Kidney (tissue), 14 donors: Measurements from ENCODE around the gene CCDC63. TPM values are rescaled to one million over a fixed set of nuclear protein-coding genes. Genes with fewer than 3 reads are reported as not detected.

Experiments used
- DNase-seq, 5 donors: peaks; one replicate each; pipeline ENCODE4 v3.0.0-alpha.2; 2013 to 2020
- FAIRE-seq: peaks from 2 replicates; lab custom pipeline; 2012; peaks lifted over from hg19 to GRCh38; lab: Jason Lieb, UNC
- H3K27ac ChIP-seq, 2 donors: one replicate each; pipeline ENCODE4 v1.7.0; 2013; ENCODE audit warnings: low read depth in 2 of 2, low read length in 2 of 2, inconsistent platforms in 1 of 2
- H3K27me3 ChIP-seq: one replicate; pipeline ENCODE4 v1.7.1; 2013; ENCODE audit warnings: low read length, inconsistent platforms; ENCODE audit not compliant: control insufficient read depth, insufficient read depth
- H3K36me3 ChIP-seq, 3 donors: one replicate each; pipeline versions ENCODE4 v1.7.0 to v1.7.1; 2013; ENCODE audit warnings: low read length in 3 of 3, control low read depth in 1 of 3, inconsistent platforms in 1 of 3; ENCODE audit not compliant: insufficient read depth in 3 of 3, control insufficient read depth in 2 of 3
- H3K4me1 ChIP-seq, 3 donors: one replicate each; pipeline versions ENCODE4 v1.7.0 to v1.7.1; 2013; ENCODE audit warnings: low read length in 3 of 3, inconsistent platforms in 1 of 3, low read depth in 1 of 3; ENCODE audit not compliant: control insufficient read depth in 2 of 3, insufficient read depth in 2 of 3
- H3K4me3 ChIP-seq, 3 donors: one replicate each; pipeline versions ENCODE4 v1.7.0 to v1.8.1; 2013; ENCODE audit warnings: low read length in 3 of 3, control low read depth in 1 of 3, inconsistent platforms in 1 of 3
- H3K9ac ChIP-seq, 3 donors: one replicate each; pipeline versions ENCODE4 v1.7.0 to v1.7.1; 2013; ENCODE audit warnings: low read length in 3 of 3, control low read depth in 1 of 3, inconsistent platforms in 1 of 3
- H3K9me3 ChIP-seq, 3 donors: one replicate each; pipeline versions ENCODE4 v1.7.0 to v1.7.1; 2013; ENCODE audit warnings: low read length in 3 of 3, control low read depth in 1 of 3, inconsistent platforms in 1 of 3; ENCODE audit not compliant: control insufficient read depth in 2 of 3, insufficient read depth in 1 of 3
- CTCF ChIP-seq: IDR thresholded peaks from 3 replicates; pipeline ENCODE4 v1.5.1; 2012; ENCODE audit warnings: mild to moderate bottlenecking, moderate library complexity, borderline replicate concordance; ENCODE audit not compliant: insufficient read depth; ENCODE audit errors: extremely low read depth
- intact Hi-C: fragments of 100-400 bp; cut with DNase I; formaldehyde crosslinking; loops from one replicate; pipeline ENCODE4 v1.11.1; 2022
- polyA plus RNA-seq: library from polyadenylated mRNA; stranded (reverse); fragments of 350-450 nt; fragmentation: Illumina TruSeq; extraction: RNeasy Lipid Tissue Mini Kit (QIAGEN cat#74804); gene quantifications from one replicate; pipeline ENCODE4 v1.2.3, GENCODE V29; 2014; ENCODE audit warnings: low read depth, low replicate concordance; ENCODE audit not compliant: insufficient read depth
- total RNA-seq: library from RNA; stranded (reverse); fragmentation: NEBNext Ultra II Directional; extraction: Animal tissue kit (Norgen Biotek cat#: 25700); gene quantifications from one replicate; pipeline ENCODE4 v1.2.1, GENCODE V29; 2021
- donor health status: control.
- donor health status: control.
- donor health status: control.
- donor health status: control.
- donor health status: control.
- donor health status: DM: yes; HTN: yes; CAD: no.
- donor health status: Normal renal cell carcinoma (clear cell type).

The CCDC63 gene
- total and polyA plus RNA-seq, 2 donors from 2014 or later, result not detected

- H3K9ac ChIP-seq, result no peak overlapping the region
- FAIRE-seq, result no peak
- TF ChIP-seq CTCF, result no peak
- intact Hi-C loops, result no loop called here
- no peak for DNase-seq
- H3K4me1 ChIP-seq, result no peaks in the 10 kb centered on the region
- no peaks in the 10 kb centered on the region for H3K27me3 ChIP-seq
- H3K36me3 ChIP-seq, result no peaks in the 10 kb centered on the region
- no peak overlapping the region for H3K4me3 ChIP-seq
- H3K9me3 ChIP-seq, result no peaks in the 10 kb centered on the region
- H3K27ac ChIP-seq, result no peak overlapping the region
Observed at GRCh38 chr12:110848314-110848923, 1.6 kb downstream of the CCDC63 start.

GRCh38 chr12:110849221-110849620 is 2.4 kb downstream of the CCDC63 start:
- Histone ChIP-seq H3K4me1 (no peaks in the 10 kb centered on the region), H3K4me3 (no peak overlapping the region), H3K9ac (no peak overlapping the region), H3K27me3 (no peaks in the 10 kb centered on the region), H3K27ac (no peak overlapping the region), H3K36me3 (no peaks in the 10 kb centered on the region), H3K9me3 (no peaks in the 10 kb centered on the region)
- no peak for TF ChIP-seq CTCF
- DNase-seq (no peak), FAIRE-seq (no peak)
- intact Hi-C loops, result no loop called here

- Histone ChIP-seq H3K4me1 (no peaks in the 10 kb centered on the region), H3K36me3 (no peaks in the 10 kb centered on the region), H3K9me3 (no peaks in the 10 kb centered on the region), H3K4me3 (no peak overlapping the region), H3K27ac (no peak overlapping the region), H3K9ac (no peak overlapping the region), H3K27me3 (no peaks in the 10 kb centered on the region)
- no peak for FAIRE-seq
- DNase-seq, result no peak
- TF ChIP-seq CTCF, result no peak
- intact Hi-C loops, result no loop called here
Observed at GRCh38 chr12:110849748-110850403, 3.1 kb downstream of the CCDC63 start.
